SW 1271 (cell line): ENCODE measurements around the gene RETN.
"Not testable (repeated sequence)": the region's sequence is repeated elsewhere in the genome, so short reads cannot be mapped to it uniquely, and the experiment has no call there.

Source experiments
- DNase-seq, 2 experiments: peaks; one replicate each; lab custom pipeline; 2025; lab: John Stamatoyannopoulos, UW

Gene RETN

GRCh38 chr19:7637374-7638256 is 31.2 kb upstream of the RETN start:
- no peak for DNase-seq

GRCh38 chr19:7638802-7639465 is 29.9 kb upstream of the RETN start:
- no peak for DNase-seq

GRCh38 chr19:7639863-7640348 is 28.9 kb upstream of the RETN start:
- DNase-seq: no peak

GRCh38 chr19:7640803-7641202 is 28.0 kb upstream of the RETN start:
- DNase-seq: no peak

- no peak for DNase-seq
Observed at GRCh38 chr19:7641290-7642276, 27.3 kb upstream of the RETN start.

GRCh38 chr19:7642295-7643030 is 26.4 kb upstream of the RETN start:
- no peak for DNase-seq

- no peak for DNase-seq
Observed at GRCh38 chr19:7643031-7643415, 25.8 kb upstream of the RETN start.

GRCh38 chr19:7643629-7644549 is 25.0 kb upstream of the RETN start:
- DNase-seq: not testable (repeated sequence)

- no peak for DNase-seq
Observed at GRCh38 chr19:7644550-7644877, 24.3 kb upstream of the RETN start.

- DNase-seq: no peak
Observed at GRCh38 chr19:7645163-7645562, 23.7 kb upstream of the RETN start.

GRCh38 chr19:7645656-7646425 is 23.0 kb upstream of the RETN start:
- DNase-seq: no peak

GRCh38 chr19:7646426-7646700 is 22.5 kb upstream of the RETN start:
- DNase-seq: no peak

GRCh38 chr19:7647156-7647555 is 21.7 kb upstream of the RETN start:
- DNase-seq: no peak

GRCh38 chr19:7648265-7649014 is 20.4 kb upstream of the RETN start:
- DNase-seq: no peak

GRCh38 chr19:7650148-7650547 is 18.7 kb upstream of the RETN start:
- no peak for DNase-seq

GRCh38 chr19:7652061-7652641 is 16.7 kb upstream of the RETN start:
- peak in 1 of 2 experiments; percentile 59 for DNase-seq

GRCh38 chr19:7654401-7654800 is 14.4 kb upstream of the RETN start:
- no peak for DNase-seq

GRCh38 chr19:7655581-7655980 is 13.3 kb upstream of the RETN start:
- no peak for DNase-seq
